HCT116 (cell line): ENCODE data around the gene VIT.

ENCODE experiments used
- CTCF ChIP-seq, 3 experiments: fragments of 200-600 bp in 1 of 3; sonication (generic) in 1 of 3; IDR thresholded peaks in 2 of 3; conservative IDR thresholded peaks in 1 of 3; 2 replicates each; pipeline ENCODE4 v1.5.1; 2012 to 2017; ENCODE audit warnings: low read depth in 2 of 3, low read length in 2 of 3, antibody characterized with exemption in 1 of 3, borderline replicate concordance in 1 of 3, control low read depth in 1 of 3, mild to moderate bottlenecking in 1 of 3, mixed read lengths in 1 of 3, mixed run types in 1 of 3, moderate library complexity in 1 of 3; ENCODE audit not compliant: insufficient read depth in 1 of 3
- POLR2A ChIP-seq: IDR thresholded peaks from 2 replicates; pipeline ENCODE4 v1.7.0; 2011; ENCODE audit warnings: borderline replicate concordance; ENCODE audit not compliant: insufficient read depth, insufficient read length; ENCODE audit errors: extremely low read depth
- YY1 ChIP-seq: IDR thresholded peaks from 2 replicates; pipeline ENCODE4 v1.6.1; 2011; ENCODE audit warnings: low read length, low read depth, moderate library complexity, mild to moderate bottlenecking; ENCODE audit not compliant: insufficient replicate concordance; ENCODE audit errors: extremely low read depth

DNA sequence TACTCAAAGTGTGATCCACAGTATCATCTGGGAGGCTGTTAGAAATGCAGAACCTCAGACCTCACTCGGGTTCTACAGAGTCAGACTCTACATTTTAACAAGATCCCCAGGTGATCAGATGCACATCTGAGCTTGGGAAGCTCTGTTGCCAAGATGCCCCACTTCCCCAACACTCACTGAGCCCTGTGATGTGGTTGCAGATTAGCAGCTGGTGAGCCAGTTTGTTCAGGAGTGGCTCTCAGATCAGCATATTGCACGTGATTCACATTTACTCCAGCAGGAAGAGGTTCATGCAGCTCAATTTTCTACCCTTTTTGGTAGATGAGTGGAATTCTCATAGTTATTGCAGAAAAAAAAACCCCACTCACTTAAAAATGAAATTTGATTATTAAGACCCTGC is 96.4 kb downstream of the VIT start:
- TF ChIP-seq CTCF (IDR thresholded peaks at IDR 0.05 in 2 of 3, conservative IDR thresholded peaks at IDR 0.05 in 1 of 3; ENCODE audit: borderline replicate concordance in 1 of 3, insufficient read depth in 1 of 3, low read depth in 2 of 3, low read length in 2 of 3) (no peak), POLR2A (no peak), YY1 (no peak)
